SK-N-DZ (cell line): ENCODE measurements around the gene KIF5C.
A peak's percentile ranks its signal among the peaks of the same experiment; 100 is the strongest.

Experiments used
- DNase-seq: peaks from one replicate; pipeline ENCODE4 v3.0.0-alpha.2; 2015; ENCODE audit warnings: low spot score

KIF5C gene

DNA sequence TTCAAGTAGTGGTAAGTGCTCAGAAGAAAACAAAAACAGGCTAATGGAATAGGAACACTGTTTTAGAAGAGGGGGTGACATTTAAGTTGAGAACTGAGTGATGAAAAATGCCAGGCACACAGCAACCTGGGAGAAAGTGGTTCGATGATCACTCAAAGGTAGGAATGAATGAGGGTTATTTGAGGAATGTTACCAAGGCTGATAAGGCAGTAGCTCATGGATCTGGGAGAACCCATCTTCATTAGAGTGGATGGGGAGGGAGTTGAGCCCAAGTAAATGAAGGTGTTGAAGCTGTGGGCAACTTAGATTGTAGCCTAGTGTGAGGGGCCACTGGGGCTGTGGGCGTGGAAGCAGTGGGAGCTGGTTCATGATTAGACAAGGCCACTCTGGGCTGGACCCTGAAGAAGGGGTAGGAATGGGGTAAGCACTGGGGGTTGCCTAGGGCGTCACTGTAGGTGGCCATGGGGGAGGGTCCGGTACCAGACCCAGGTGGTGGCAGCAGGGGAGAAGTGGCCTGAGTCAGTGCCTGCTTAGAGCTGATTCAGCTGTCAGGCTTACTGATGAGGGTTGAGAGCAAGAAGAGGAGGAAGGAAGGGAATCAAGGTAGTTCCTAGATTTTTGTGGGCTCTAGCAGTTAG is 141.0 kb downstream of the KIF5C start:
- no peak for DNase-seq

GRCh38 chr2:149017116-149017985 is 142.3 kb downstream of the KIF5C start:
- peak; percentile 71 for DNase-seq

GRCh38 chr2:149018981-149019380 is 144.0 kb downstream of the KIF5C start:
- DNase-seq, result no peak

GRCh38 chr2:149019768-149020167 is 144.7 kb downstream of the KIF5C start:
- DNase-seq, result no peak

DNA sequence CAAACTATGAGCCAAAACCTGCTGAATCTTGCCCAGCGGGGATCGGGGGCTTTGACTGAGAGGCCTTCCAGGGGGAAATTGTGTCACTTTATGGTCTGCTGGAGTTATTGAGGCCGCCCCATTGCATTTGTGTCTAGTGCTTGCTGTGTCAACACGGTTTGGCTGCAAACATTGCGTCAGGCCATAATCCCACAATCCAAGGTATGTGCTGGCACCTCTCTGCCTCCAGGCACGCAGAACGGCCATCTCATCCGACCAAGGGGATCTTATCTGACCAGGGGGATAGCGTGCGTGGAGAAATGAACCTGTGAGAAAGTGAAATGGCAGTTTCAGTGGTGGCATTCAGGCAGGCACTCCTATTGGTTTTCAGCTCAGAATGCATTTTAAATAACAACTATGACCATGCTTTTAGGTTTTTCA is 145.4 kb downstream of the KIF5C start:
- no peak for DNase-seq

- no peak for DNase-seq
Observed at GRCh38 chr2:149021271-149021719, 146.3 kb downstream of the KIF5C start.

- DNase-seq, result no peak
Observed at GRCh38 chr2:149021761-149022160, 146.7 kb downstream of the KIF5C start.

DNA sequence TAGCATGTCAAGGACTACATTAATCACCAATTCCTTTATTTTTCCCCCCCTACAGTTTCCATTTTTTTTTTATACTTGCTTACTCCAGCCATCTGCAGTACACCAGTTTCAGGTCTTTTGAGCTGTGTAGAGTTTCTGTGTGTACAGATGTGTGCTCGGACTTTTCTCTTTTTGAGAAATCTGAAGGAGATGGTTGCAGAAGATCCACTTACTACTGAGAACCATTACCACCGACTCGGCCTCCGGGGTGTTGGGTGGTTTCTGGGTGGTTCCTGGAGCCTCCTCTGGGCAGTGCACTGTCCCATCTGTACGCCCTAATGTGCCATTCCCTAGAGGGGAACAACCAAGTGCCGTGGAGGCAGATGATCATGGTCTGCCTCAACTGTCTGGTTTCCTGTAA is 148.1 kb downstream of the KIF5C start:
- DNase-seq, result no peak

GRCh38 chr2:149027590-149028250 is 152.7 kb downstream of the KIF5C start:
- no peak for DNase-seq

GRCh38 chr2:149028377-149028776 is 153.3 kb downstream of the KIF5C start:
- no peak for DNase-seq

DNA sequence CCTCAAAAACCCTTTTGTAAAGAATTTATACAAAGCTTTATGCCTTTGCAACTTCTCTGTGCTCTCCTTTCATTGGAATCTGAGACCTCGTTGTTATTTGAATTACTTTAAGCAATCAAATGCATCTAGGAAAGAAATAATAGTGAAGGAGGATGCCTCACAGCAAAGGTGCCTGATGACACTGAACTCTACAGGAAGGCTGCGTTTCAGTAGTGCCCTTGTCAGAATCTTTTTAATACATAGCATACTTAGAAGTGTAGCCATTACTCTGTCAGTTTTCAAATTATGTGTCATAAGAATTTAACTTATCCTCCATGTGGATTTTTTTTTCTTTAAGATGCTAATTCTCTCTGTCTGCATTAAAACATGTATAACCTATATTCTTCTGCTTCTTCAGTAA is 153.9 kb downstream of the KIF5C start:
- no peak for DNase-seq

DNA sequence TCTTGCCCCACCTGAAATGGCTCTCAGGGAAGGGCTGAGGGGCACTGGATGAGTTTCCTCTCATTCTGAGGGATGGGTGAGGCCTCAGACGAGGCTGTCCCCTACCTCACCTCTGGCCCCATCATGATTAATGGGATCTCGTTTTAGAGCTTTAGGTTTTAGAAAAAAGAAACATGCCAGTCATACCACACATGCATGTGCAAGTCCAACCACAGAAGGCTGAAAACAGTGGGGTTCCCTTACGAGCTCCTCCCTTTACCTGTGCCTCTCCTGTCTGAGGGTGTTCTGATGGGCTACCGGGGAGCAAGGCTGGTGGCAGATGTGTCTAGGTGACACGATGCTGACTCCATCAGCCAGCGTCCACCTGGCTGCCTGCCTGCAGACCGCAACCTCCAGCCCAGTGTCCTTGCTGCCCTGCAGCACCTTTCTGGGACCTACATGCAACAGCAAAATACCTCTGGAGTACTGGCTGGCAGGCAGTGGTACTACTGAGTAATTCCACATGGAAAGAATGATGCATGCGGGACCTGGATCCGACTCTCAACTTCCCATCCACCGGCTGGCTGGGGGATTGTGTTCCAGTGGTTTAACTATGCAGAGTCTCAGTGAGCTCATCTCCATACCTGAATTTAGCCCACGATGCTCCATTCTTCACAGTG is 154.4 kb downstream of the KIF5C start:
- DNase-seq, result no peak

GRCh38 chr2:149031396-149031795 is 156.4 kb downstream of the KIF5C start:
- DNase-seq, result no peak

- DNase-seq, result no peak
Observed at GRCh38 chr2:149033716-149034115, 158.7 kb downstream of the KIF5C start.

DNA sequence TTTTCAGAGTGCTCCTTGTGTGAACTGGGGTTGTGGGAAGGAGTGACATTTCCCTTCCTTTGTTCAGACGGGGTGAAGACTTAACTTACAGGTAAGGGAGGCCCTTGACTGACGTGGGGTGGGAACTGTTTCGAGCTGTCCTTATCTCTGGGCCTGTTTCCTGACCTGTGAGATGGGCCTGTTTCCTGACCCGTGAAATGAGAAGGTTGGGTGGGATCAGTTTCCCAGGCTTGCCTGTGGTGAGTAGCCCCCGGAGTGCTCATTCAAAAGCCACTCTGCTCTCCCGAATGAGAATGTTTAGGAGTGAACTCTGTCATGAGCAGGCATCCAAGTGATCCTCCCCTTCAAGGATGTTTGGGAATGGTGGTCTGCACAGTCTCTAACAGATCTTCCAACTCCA is 159.4 kb downstream of the KIF5C start:
- no peak for DNase-seq

- no peak for DNase-seq
Observed at GRCh38 chr2:149036507-149037293, 161.7 kb downstream of the KIF5C start.

GRCh38 chr2:149037851-149038250 is 162.8 kb downstream of the KIF5C start:
- peak; percentile 37 for DNase-seq

DNA sequence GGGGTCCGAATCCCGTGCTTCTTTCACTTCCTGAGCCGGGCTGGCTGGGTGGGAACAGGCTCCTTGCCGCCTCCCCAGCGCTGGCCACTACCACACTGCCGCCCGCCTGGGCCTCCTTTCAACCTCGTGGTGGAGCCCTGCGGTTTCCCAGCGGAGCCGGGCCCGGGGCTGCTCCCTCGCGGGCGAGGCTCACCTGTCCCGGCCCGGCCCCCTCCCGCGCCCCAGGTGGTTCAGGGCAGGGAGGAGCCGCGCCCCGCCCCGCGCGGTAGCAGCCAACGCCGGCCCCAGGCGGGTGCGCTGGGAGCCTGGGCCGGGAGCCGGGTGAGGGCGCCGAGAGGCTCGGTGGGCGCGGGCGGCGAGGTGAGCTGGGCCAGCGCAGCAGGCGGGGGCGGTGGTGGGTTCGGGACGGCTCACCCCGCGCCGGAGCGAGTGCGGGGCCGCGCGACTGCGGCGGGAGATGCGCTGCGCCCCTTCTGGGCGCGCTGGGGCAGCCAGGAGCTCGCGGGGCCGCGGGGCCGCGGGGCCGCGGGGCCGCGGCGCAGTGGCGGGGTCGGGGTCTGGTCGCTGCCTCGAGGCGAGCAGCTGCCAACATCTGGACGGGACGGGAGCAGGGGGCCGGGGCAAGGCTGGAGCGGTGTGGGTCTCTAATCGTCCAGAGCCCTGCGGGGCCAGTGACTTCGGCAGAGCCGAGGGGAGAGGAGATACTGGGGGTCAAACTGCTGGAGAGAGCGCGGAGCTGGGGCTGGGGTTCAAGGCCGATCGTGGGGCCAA is 163.6 kb downstream of the KIF5C start, which contains the start of gene LYPD6B:
Gene LYPD6B, plus strand, starts transcription at position 258 of the 771 bp plus-strand sequence. CDS start 92,250 bp downstream, outside the sequence.
- DNase-seq, result no peak

GRCh38 chr2:149039213-149039724 is 164.2 kb downstream of the KIF5C start:
- no peak for DNase-seq

DNA sequence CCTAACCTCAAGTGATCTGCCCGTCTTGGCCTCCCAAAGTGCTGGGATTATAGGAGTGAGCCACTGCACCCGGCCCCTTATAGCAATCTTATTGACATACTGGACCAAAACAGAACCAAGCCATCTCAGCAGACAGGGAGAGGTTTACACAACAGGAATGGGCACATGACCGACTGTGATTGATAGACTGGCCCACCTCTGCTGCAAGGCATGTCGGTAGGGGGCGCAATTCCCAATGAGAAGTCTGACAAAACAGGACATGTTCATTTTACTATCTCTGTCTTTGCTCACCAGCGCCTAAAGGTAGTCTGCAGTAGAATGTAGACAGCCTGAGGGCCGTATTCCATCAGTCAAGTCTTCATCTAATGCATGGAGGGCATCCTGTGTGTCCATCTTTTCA is 165.4 kb downstream of the KIF5C start:
- no peak for DNase-seq
